ENCODE results near the gene ABCE1.
"Not testable (repeated sequence)": the region's sequence is repeated elsewhere in the genome, so short reads cannot be mapped to it uniquely, and the experiment has no call there.

ABCE1 gene

GRCh38 chr4:145107126-145107525, 9.0 kb downstream of the ABCE1 start:
- TF ChIP-seq POLR2AphosphoS5 (IDR thresholded peaks at IDR 0.05; ENCODE audit: low read depth, low read length): no peak
- no peak for TF ChIP-seq POLR2A (IDR thresholded peaks at IDR 0.05; ENCODE audit: low read depth, low read length)
- DNase-seq (ENCODE audit: insufficient read length) (no peak), FAIRE-seq (no peak)

GRCh38 chr4:145108128-145108527, 10.0 kb downstream of the ABCE1 start:
- FAIRE-seq (no peak), DNase-seq (ENCODE audit: insufficient read length) (no peak)
- TF ChIP-seq TAF1 (IDR thresholded peaks at IDR 0.05; ENCODE audit: borderline replicate concordance, low read depth, low read length) (no peak), POLR2AphosphoS5 (IDR thresholded peaks at IDR 0.05; ENCODE audit: low read depth, low read length) (no peak), POLR2A (IDR thresholded peaks at IDR 0.05; ENCODE audit: low read depth, low read length) (no peak)

- DNase-seq (ENCODE audit: insufficient read length) (no peak), FAIRE-seq (no peak)
- TF ChIP-seq POLR2A (IDR thresholded peaks at IDR 0.05; ENCODE audit: low read depth, low read length) (no peak), POLR2AphosphoS5 (IDR thresholded peaks at IDR 0.05; ENCODE audit: low read depth, low read length) (no peak), TAF1 (IDR thresholded peaks at IDR 0.05; ENCODE audit: borderline replicate concordance, low read depth, low read length) (no peak)
Observed at GRCh38 chr4:145125396-145125795, 27.3 kb downstream of the ABCE1 start.

- no peak for TF ChIP-seq POLR2AphosphoS5 (IDR thresholded peaks at IDR 0.05; ENCODE audit: low read depth, low read length)
- no peak for TF ChIP-seq POLR2A (IDR thresholded peaks at IDR 0.05; ENCODE audit: low read depth, low read length)
- TF ChIP-seq TAF1 (IDR thresholded peaks at IDR 0.05; ENCODE audit: borderline replicate concordance, low read depth, low read length): no peak
- FAIRE-seq: no peak
- DNase-seq (ENCODE audit: insufficient read length): no peak
Observed at GRCh38 chr4:145130130-145130529, 32.0 kb downstream of the ABCE1 start.

GRCh38 chr4:145130788-145131399, 32.8 kb downstream of the ABCE1 start:
- TF ChIP-seq POLR2A (IDR thresholded peaks at IDR 0.05; ENCODE audit: low read depth, low read length) (no peak), POLR2AphosphoS5 (IDR thresholded peaks at IDR 0.05; ENCODE audit: low read depth, low read length) (peak; percentile 37; the same call in 1 of the 2 replicates), TAF1 (IDR thresholded peaks at IDR 0.05; ENCODE audit: borderline replicate concordance, low read depth, low read length) (no peak)
- FAIRE-seq (peak; percentile 72), DNase-seq (ENCODE audit: insufficient read length) (no peak)

- DNase-seq (ENCODE audit: insufficient read length) (no peak), FAIRE-seq (no peak)
- TF ChIP-seq TAF1 (IDR thresholded peaks at IDR 0.05; ENCODE audit: borderline replicate concordance, low read depth, low read length) (no peak), POLR2A (IDR thresholded peaks at IDR 0.05; ENCODE audit: low read depth, low read length) (no peak), POLR2AphosphoS5 (IDR thresholded peaks at IDR 0.05; ENCODE audit: low read depth, low read length) (no peak)
Observed at GRCh38 chr4:145131848-145132247, 33.7 kb downstream of the ABCE1 start.

- TF ChIP-seq POLR2AphosphoS5 (IDR thresholded peaks at IDR 0.05; ENCODE audit: low read depth, low read length): peak; percentile 52; the same call in 1 of the 2 replicates
- TF ChIP-seq TAF1 (IDR thresholded peaks at IDR 0.05; ENCODE audit: borderline replicate concordance, low read depth, low read length): no peak
- FAIRE-seq (peak; percentile 85), DNase-seq (ENCODE audit: insufficient read length) (peak; percentile 9)
Observed at GRCh38 chr4:145132511-145133098, 34.5 kb downstream of the ABCE1 start.

- DNase-seq (ENCODE audit: insufficient read length): not testable (repeated sequence)
- peak; percentile 17 for FAIRE-seq
Observed at GRCh38 chr4:145136219-145136618, 38.1 kb downstream of the ABCE1 start.

GRCh38 chr4:145148980-145149379, 50.9 kb downstream of the ABCE1 start:
- TF ChIP-seq POLR2A (IDR thresholded peaks at IDR 0.05; ENCODE audit: low read depth, low read length) (no peak), TAF1 (IDR thresholded peaks at IDR 0.05; ENCODE audit: borderline replicate concordance, low read depth, low read length) (no peak), POLR2AphosphoS5 (IDR thresholded peaks at IDR 0.05; ENCODE audit: low read depth, low read length) (no peak)
- no peak for FAIRE-seq
- DNase-seq (ENCODE audit: insufficient read length): no peak

GRCh38 chr4:145153181-145153903, 55.2 kb downstream of the ABCE1 start:
- TF ChIP-seq POLR2A (IDR thresholded peaks at IDR 0.05; ENCODE audit: low read depth, low read length) (no peak), POLR2AphosphoS5 (IDR thresholded peaks at IDR 0.05; ENCODE audit: low read depth, low read length) (no peak), TAF1 (IDR thresholded peaks at IDR 0.05; ENCODE audit: borderline replicate concordance, low read depth, low read length) (no peak)
- no peak for FAIRE-seq
- DNase-seq (ENCODE audit: insufficient read length): no peak

GRCh38 chr4:145153904-145154298, 55.8 kb downstream of the ABCE1 start:
- TF ChIP-seq TAF1 (IDR thresholded peaks at IDR 0.05; ENCODE audit: borderline replicate concordance, low read depth, low read length): no peak
- no peak for TF ChIP-seq POLR2AphosphoS5 (IDR thresholded peaks at IDR 0.05; ENCODE audit: low read depth, low read length)
- no peak for TF ChIP-seq POLR2A (IDR thresholded peaks at IDR 0.05; ENCODE audit: low read depth, low read length)
- DNase-seq (ENCODE audit: insufficient read length) (no peak), FAIRE-seq (peak; percentile 38)

- peak; percentile 90 for FAIRE-seq
- DNase-seq (ENCODE audit: insufficient read length): no peak
Observed at GRCh38 chr4:145154573-145154972, 56.5 kb downstream of the ABCE1 start.

More at GRCh38 chr4:145154573-145154972, 56.5 kb downstream of the ABCE1 start:
- no peak for TF ChIP-seq POLR2AphosphoS5 (IDR thresholded peaks at IDR 0.05; ENCODE audit: low read depth, low read length)
- TF ChIP-seq TAF1 (IDR thresholded peaks at IDR 0.05; ENCODE audit: borderline replicate concordance, low read depth, low read length): no peak
- TF ChIP-seq POLR2A (IDR thresholded peaks at IDR 0.05; ENCODE audit: low read depth, low read length): no peak
